HCT116 (cell line): ENCODE results near the gene OSCP1. TPM values are rescaled to one million over a fixed set of nuclear protein-coding genes. Genes with fewer than 3 reads are reported as not detected.

Experiments used
- ATAC-seq: fragments of 200-7000 bp; cut with Tn5 transposase; 2 replicates; pipeline ENCODE4 v1.9.1; 2020; ENCODE audit warnings: mild to moderate bottlenecking, moderate library complexity
- BruUV-seq: library from RNA; stranded (reverse); fragments of 400-500 nt; replicated peaks from 2 replicates; lab custom pipeline; 2021; lab: Mats Ljungman, UMichigan
- CTCF ChIA-PET: fragments of 300-600 bp; sonication (Branson Sonifier 250); formaldehyde crosslinking; loops from one replicate; lab custom pipeline; 2021; ENCODE audit warnings: antibody characterized with exemption; lab: Charles Lee
- POLR2A ChIA-PET: fragments of 300-600, 350-600 bp; sonication (Branson Sonifier 250); formaldehyde crosslinking; loops from one replicate; lab custom pipeline; 2021; ENCODE audit warnings: antibody characterized with exemption; lab: Charles Lee
- RAD21 ChIA-PET, 2 experiments: fragments of 300-600 bp; sonication (Branson Sonifier 250); formaldehyde crosslinking; loops; one replicate each; lab custom pipeline; 2023; ENCODE audit warnings: low total read pairs in 2 of 2; ENCODE audit not compliant: uncharacterized antibody in 2 of 2, unreplicated experiment in 2 of 2, low non-redundant PET in 1 of 2; lab: Charles Lee
- DNase-seq: peaks from one replicate; pipeline ENCODE4 v3.0.0-alpha.2; 2010; ENCODE audit warnings: low read depth, low spot score
- H2AFZ ChIP-seq: fragments of 200-600 bp; shearing (Covaris generic), sonication (generic); 2 replicates; pipeline ENCODE4 v1.6.1; 2017; ENCODE audit warnings: low read depth, mixed run types, mixed read lengths, antibody characterized with exemption, low read length; ENCODE audit not compliant: poor library complexity, severe bottlenecking
- H3K27ac ChIP-seq: 2 replicates; pipeline ENCODE4 v1.5.1; 2012; ENCODE audit warnings: low read depth, low read length
- H3K27me3 ChIP-seq: fragments of 200-600 bp; sonication (generic); 2 replicates; pipeline ENCODE4 v1.6.1; 2016; ENCODE audit warnings: mixed run types, low read length, mixed read lengths; ENCODE audit not compliant: insufficient read depth
- H3K36me3 ChIP-seq, 2 experiments: fragments of 200-500 bp in 1 of 2; fragments of 200-600 bp in 1 of 2; sonication (Bioruptor generic) in 1 of 2; sonication (generic) in 1 of 2; 2 replicates each; pipeline versions ENCODE4 v1.5.1 to v1.6.1; 2014 to 2016; ENCODE audit warnings: low read length in 2 of 2, inconsistent platforms in 1 of 2, mixed read lengths in 1 of 2, mixed run types in 1 of 2; ENCODE audit not compliant: insufficient read depth in 2 of 2, control insufficient read depth in 1 of 2
- H3K4me1 ChIP-seq, 2 experiments: fragments of 200-600 bp in 1 of 2; sonication (generic) in 1 of 2; 2 replicates each; pipeline versions ENCODE4 v1.5.1 to v1.6.1; 2012 to 2017; ENCODE audit warnings: low read length in 2 of 2, inconsistent platforms in 1 of 2, mild to moderate bottlenecking in 1 of 2, mixed read lengths in 1 of 2, mixed run types in 1 of 2, moderate library complexity in 1 of 2; ENCODE audit not compliant: insufficient read depth in 2 of 2, control insufficient read depth in 1 of 2
- H3K4me2 ChIP-seq: fragments of 200-600 bp; sonication (generic); 2 replicates; pipeline ENCODE4 v1.6.1; 2017; ENCODE audit warnings: mixed run types, low read length, mixed read lengths
- H3K4me3 ChIP-seq, 2 experiments: fragments of 200-600 bp in 1 of 2; sonication (generic) in 1 of 2; replicated peaks in 1 of 2; 2 replicates each; pipeline ENCODE4 v1.5.1; 2011 to 2016; ENCODE audit warnings: low read length in 2 of 2, control low read depth in 1 of 2, low read depth in 1 of 2, mild to moderate bottlenecking in 1 of 2, mixed read lengths in 1 of 2, mixed run types in 1 of 2
- H3K79me2 ChIP-seq: fragments of 200-600 bp; sonication (generic); 2 replicates; pipeline ENCODE4 v1.6.1; 2017; ENCODE audit warnings: mild to moderate bottlenecking, mixed run types, low read length, moderate library complexity, mixed read lengths; ENCODE audit not compliant: insufficient read depth
- H3K9ac ChIP-seq: fragments of 200-600 bp; sonication (generic); 2 replicates; pipeline ENCODE4 v1.6.1; 2016; ENCODE audit warnings: low read length, mixed read lengths
- H3K9me2 ChIP-seq: fragments of 200-600 bp; sonication (generic), shearing (Covaris generic); 2 replicates; pipeline ENCODE4 v1.6.1; 2017; ENCODE audit warnings: mixed run types, mild to moderate bottlenecking, moderate library complexity; ENCODE audit not compliant: insufficient read depth
- H3K9me3 ChIP-seq, 2 experiments: fragments of 200-500 bp in 1 of 2; fragments of 200-600 bp in 1 of 2; sonication (Bioruptor generic) in 1 of 2; sonication (generic) in 1 of 2; 2 replicates each; pipeline ENCODE4 v1.6.1; 2014 to 2017; ENCODE audit warnings: low read length in 2 of 2, mixed read lengths in 2 of 2, inconsistent platforms in 1 of 2, low read depth in 1 of 2, mild to moderate bottlenecking in 1 of 2, mixed run types in 1 of 2, moderate library complexity in 1 of 2; ENCODE audit not compliant: control insufficient read depth in 1 of 2, insufficient read depth in 1 of 2
- H4K20me1 ChIP-seq: fragments of 200-600 bp; sonication (generic), shearing (Covaris generic); 2 replicates; pipeline ENCODE4 v1.6.1; 2017; ENCODE audit warnings: mixed run types, mild to moderate bottlenecking, moderate library complexity; ENCODE audit not compliant: insufficient read depth
- CEBPB ChIP-seq: IDR thresholded peaks from 2 replicates; pipeline ENCODE4 v1.6.1; 2012; ENCODE audit warnings: low read depth
- EGR1 ChIP-seq: IDR thresholded peaks from 2 replicates; pipeline ENCODE4 v1.6.1; 2012; ENCODE audit warnings: low read depth
- ELF1 ChIP-seq: IDR thresholded peaks from 2 replicates; pipeline ENCODE4 v1.6.1; 2012; ENCODE audit warnings: low read depth, borderline replicate concordance
- EZH2phosphoT487 ChIP-seq: fragments of 200-600 bp; IDR thresholded peaks from 2 replicates; pipeline ENCODE4 v1.6.1; 2018; ENCODE audit warnings: antibody characterized with exemption, borderline replicate concordance
- FOSL1 ChIP-seq: IDR thresholded peaks from 2 replicates; pipeline ENCODE4 v1.6.1; 2012; ENCODE audit warnings: low read depth
- JUND ChIP-seq: IDR thresholded peaks from 2 replicates; pipeline ENCODE4 v1.6.1; 2012
- POLR2AphosphoS5 ChIP-seq: IDR thresholded peaks from 2 replicates; pipeline ENCODE4 v1.6.1; 2011; ENCODE audit warnings: mild to moderate bottlenecking, low read depth, low read length, moderate library complexity
- REST ChIP-seq: IDR thresholded peaks from 2 replicates; pipeline ENCODE4 v1.6.1; 2012; ENCODE audit warnings: low read depth
- TCF7L2 ChIP-seq: IDR thresholded peaks from 2 replicates; pipeline ENCODE4 v1.7.0; 2011; ENCODE audit warnings: borderline replicate concordance, inconsistent platforms; ENCODE audit not compliant: insufficient read depth, insufficient read length; ENCODE audit errors: extremely low read depth
- YY1 ChIP-seq: IDR thresholded peaks from 2 replicates; pipeline ENCODE4 v1.6.1; 2011; ENCODE audit warnings: low read length, low read depth, moderate library complexity, mild to moderate bottlenecking; ENCODE audit not compliant: insufficient replicate concordance; ENCODE audit errors: extremely low read depth
- intact Hi-C: fragments of 100-400 bp; cut with micrococcal nuclease; formaldehyde crosslinking; loops from 2 replicates; pipeline ENCODE4 v1.10.0; 2022
- total RNA-seq: library from RNA; stranded (reverse); gene quantifications from one replicate; pipeline ENCODE4 v1.2.1, GENCODE V29; 2021; ENCODE audit not compliant: unreplicated experiment
- TF ChIP-seq, protein P1 (sequence below), 3 experiments: fragments of 200-600 bp in 1 of 3; sonication (generic) in 1 of 3; IDR thresholded peaks in 2 of 3; conservative IDR thresholded peaks in 1 of 3; 2 replicates each; pipeline ENCODE4 v1.5.1; 2012 to 2017; ENCODE audit warnings: low read depth in 2 of 3, low read length in 2 of 3, antibody characterized with exemption in 1 of 3, borderline replicate concordance in 1 of 3, control low read depth in 1 of 3, mild to moderate bottlenecking in 1 of 3, mixed read lengths in 1 of 3, mixed run types in 1 of 3, moderate library complexity in 1 of 3; ENCODE audit not compliant: insufficient read depth in 1 of 3
- TF ChIP-seq, protein P2 (sequence below): IDR thresholded peaks from 2 replicates; pipeline ENCODE4 v1.6.1; 2012
- TF ChIP-seq, protein P3 (sequence below): IDR thresholded peaks from 2 replicates; pipeline ENCODE4 v1.6.1; 2012

OSCP1 gene
- total RNA-seq, 1 experiment from 2014 or later, result 4.1 TPM

DNA sequence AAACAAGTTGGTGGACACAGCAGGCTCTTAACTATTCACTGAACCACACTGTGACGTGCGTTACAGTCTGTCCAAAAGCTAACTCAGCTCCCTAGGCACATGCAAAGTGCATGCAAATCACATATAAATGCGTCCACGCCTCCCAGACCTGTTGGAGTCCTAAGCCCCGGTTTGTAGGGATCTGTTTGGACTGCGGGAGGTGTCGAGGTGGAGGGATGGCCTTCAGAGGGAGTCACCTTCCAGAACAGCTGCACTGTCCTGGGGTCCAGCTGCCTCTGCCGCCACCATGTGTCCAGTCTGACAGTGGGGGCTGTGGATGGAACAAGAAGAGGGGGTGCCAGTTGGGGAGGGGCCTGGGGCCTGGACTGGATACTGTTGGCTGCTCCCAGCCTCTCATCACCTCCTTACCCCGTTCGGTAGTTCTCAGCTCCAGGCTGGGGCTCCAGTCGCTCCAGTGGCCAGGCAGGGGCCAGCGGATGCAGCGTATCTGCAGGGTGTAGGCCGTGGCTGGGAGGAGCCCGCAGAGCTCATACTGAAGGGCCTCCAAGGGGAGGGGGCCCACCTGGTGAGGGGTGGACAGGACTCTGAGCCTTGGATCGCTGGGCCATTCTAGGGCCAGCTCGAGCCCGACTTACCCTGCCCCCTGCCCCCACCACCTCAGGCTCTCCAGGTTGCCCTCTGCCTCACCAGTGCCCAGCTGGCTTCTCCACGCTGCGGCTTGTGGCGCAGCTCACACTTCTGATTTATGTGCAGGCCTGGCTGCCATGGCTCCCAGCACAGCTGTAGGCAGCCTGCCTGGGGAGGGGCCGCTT is 21.8 kb upstream of the OSCP1 start:
- no peaks in the 10 kb centered on the region for H3K27me3 ChIP-seq
- ATAC-seq (peak; percentile 31; the same call in 1 of the 2 replicates), DNase-seq (no peak)
- H3K4me2 ChIP-seq, result no peak overlapping the region
- H3K36me3 ChIP-seq, result no peaks in the 10 kb centered on the region
- H3K27ac ChIP-seq, result no peak overlapping the region
- BruUV-seq, result no TSS peak
- RAD21 ChIA-PET, result no interaction called here
- no peak overlapping the region for H2AFZ ChIP-seq
- intact Hi-C loops, result no loop called here
- no peak overlapping the region for H3K4me3 ChIP-seq
- no peaks in the 10 kb centered on the region for H3K9me2 ChIP-seq
- H3K79me2 ChIP-seq, result no peaks in the 10 kb centered on the region
- H3K9me3 ChIP-seq, result no peaks in the 10 kb centered on the region
- CTCF ChIA-PET, result no interaction called here
- no peaks in the 10 kb centered on the region for H3K4me1 ChIP-seq
- H3K9ac ChIP-seq, result no peak overlapping the region
- H4K20me1 ChIP-seq, result no peaks in the 10 kb centered on the region
- POLR2A ChIA-PET, result no interaction called here
- TF ChIP-seq ELF1 (no peak), FOSL1 (no peak), EGR1 (no peak), REST (no peak)

- Histone ChIP-seq H3K9me3 (no peaks in the 10 kb centered on the region), H4K20me1 (no peaks in the 10 kb centered on the region), H3K36me3 (no peaks in the 10 kb centered on the region), H3K4me2 (no peak overlapping the region), H2AFZ (no peak overlapping the region), H3K4me1 (peaks cover 11 to 20% of the 10 kb centered on the region in 2 experiments), H3K4me3 (no peak overlapping the region), H3K9ac (no peak overlapping the region), H3K9me2 (no peaks in the 10 kb centered on the region), H3K27me3 (no peaks in the 10 kb centered on the region), H3K27ac (no peak overlapping the region), H3K79me2 (no peaks in the 10 kb centered on the region; the same call in 1 of the 2 replicates)
- ATAC-seq, result no peak
- ChIA-PET RAD21 (no interaction called here), POLR2A (no interaction called here), CTCF (no interaction called here)
- no TSS peak for BruUV-seq
- no peak for DNase-seq
- intact Hi-C loops, result no loop called here
- TF ChIP-seq JUND (no peak), POLR2AphosphoS5 (no peak), FOSL1 (no peak), TCF7L2 (no peak), CEBPB (no peak), YY1 (no peak), EGR1 (no peak), EZH2phosphoT487 (no peak)
- TF ChIP-seq, protein P1, sequence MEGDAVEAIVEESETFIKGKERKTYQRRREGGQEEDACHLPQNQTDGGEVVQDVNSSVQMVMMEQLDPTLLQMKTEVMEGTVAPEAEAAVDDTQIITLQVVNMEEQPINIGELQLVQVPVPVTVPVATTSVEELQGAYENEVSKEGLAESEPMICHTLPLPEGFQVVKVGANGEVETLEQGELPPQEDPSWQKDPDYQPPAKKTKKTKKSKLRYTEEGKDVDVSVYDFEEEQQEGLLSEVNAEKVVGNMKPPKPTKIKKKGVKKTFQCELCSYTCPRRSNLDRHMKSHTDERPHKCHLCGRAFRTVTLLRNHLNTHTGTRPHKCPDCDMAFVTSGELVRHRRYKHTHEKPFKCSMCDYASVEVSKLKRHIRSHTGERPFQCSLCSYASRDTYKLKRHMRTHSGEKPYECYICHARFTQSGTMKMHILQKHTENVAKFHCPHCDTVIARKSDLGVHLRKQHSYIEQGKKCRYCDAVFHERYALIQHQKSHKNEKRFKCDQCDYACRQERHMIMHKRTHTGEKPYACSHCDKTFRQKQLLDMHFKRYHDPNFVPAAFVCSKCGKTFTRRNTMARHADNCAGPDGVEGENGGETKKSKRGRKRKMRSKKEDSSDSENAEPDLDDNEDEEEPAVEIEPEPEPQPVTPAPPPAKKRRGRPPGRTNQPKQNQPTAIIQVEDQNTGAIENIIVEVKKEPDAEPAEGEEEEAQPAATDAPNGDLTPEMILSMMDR (IDR thresholded peaks at IDR 0.05 in 2 of 3, conservative IDR thresholded peaks at IDR 0.05 in 1 of 3; ENCODE audit: borderline replicate concordance in 1 of 3, insufficient read depth in 1 of 3, low read depth in 2 of 3, low read length in 2 of 3), result no peak
- TF ChIP-seq, protein P2, sequence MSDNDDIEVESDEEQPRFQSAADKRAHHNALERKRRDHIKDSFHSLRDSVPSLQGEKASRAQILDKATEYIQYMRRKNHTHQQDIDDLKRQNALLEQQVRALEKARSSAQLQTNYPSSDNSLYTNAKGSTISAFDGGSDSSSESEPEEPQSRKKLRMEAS, result no peak
- TF ChIP-seq, protein P3, sequence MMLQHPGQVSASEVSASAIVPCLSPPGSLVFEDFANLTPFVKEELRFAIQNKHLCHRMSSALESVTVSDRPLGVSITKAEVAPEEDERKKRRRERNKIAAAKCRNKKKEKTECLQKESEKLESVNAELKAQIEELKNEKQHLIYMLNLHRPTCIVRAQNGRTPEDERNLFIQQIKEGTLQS, result no peak
These were observed 18.9 kb upstream of the OSCP1 start for GRCh38 chr1:36469163-36469562.
